HT-29 (cell line): ENCODE measurements around the gene VRTN. TPM values are rescaled to one million over a fixed set of nuclear protein-coding genes. Genes with fewer than 3 reads are reported as not detected.
"Not testable (repeated sequence)": the region's sequence is repeated elsewhere in the genome, so short reads cannot be mapped to it uniquely, and the experiment has no call there.

Experiments
- DNase-seq: peaks from one replicate; pipeline ENCODE4 v3.0.0-alpha.2; 2015; ENCODE audit warnings: low spot score
- total RNA-seq: library from RNA; depleted of rRNA; stranded (reverse); fragments of >200 nt; shearing (Covaris generic); gene quantifications from 2 replicates; pipeline ENCODE4 v1.2.3, GENCODE V29; 2014; rRNA removed

Gene VRTN
- 3.2 and 4.1 TPM in 2 replicates for total RNA-seq

GRCh38 chr14:74348241-74348734 is at the start of gene VRTN:
TSS of gene VRTN (plus strand) at chr14:74348471. CDS start at chr14:74356784, 8,313 bp downstream.
- no peak for DNase-seq

- DNase-seq: peak; percentile 34
These were observed 49.2 kb upstream of the VRTN start for GRCh38 chr14:74299061-74299545.

GRCh38 chr14:74301594-74302151 is 46.6 kb upstream of the VRTN start:
- DNase-seq: no peak

- peak; percentile 62 for DNase-seq
These were observed 46.1 kb upstream of the VRTN start for GRCh38 chr14:74302152-74302628.

- peak; percentile 93 for DNase-seq
These were observed 45.4 kb upstream of the VRTN start, which contains the start of gene ABCD4 for GRCh38 chr14:74302634-74303569. TSS of gene ABCD4 (minus strand) at chr14:74302934. CDS start at chr14:74302912, 22 bp downstream.

- no peak for DNase-seq
These were observed 39.6 kb upstream of the VRTN start for GRCh38 chr14:74308695-74309094.

- no peak for DNase-seq
These were observed 38.9 kb upstream of the VRTN start for GRCh38 chr14:74309125-74310022.

GRCh38 chr14:74312161-74312560 is 36.1 kb upstream of the VRTN start:
- no peak for DNase-seq

GRCh38 chr14:74313601-74314000 is 34.7 kb upstream of the VRTN start:
- DNase-seq: no peak

GRCh38 chr14:74314576-74314975 is 33.7 kb upstream of the VRTN start:
- no peak for DNase-seq

- DNase-seq: peak; percentile 46
These were observed 23.3 kb upstream of the VRTN start for GRCh38 chr14:74324931-74325361.

GRCh38 chr14:74325446-74325845 is 22.8 kb upstream of the VRTN start:
- DNase-seq: no peak

- DNase-seq: no peak
These were observed 21.7 kb upstream of the VRTN start for GRCh38 chr14:74326369-74327152.

GRCh38 chr14:74329950-74330552 is 18.2 kb upstream of the VRTN start:
- not testable (repeated sequence) for DNase-seq

- DNase-seq: no peak
These were observed 14.4 kb upstream of the VRTN start for GRCh38 chr14:74333909-74334308.

GRCh38 chr14:74346341-74346740 is 1.9 kb upstream of the VRTN start:
- peak; percentile 3 for DNase-seq

GRCh38 chr14:74347097-74347794 is 1.0 kb upstream of the VRTN start:
- no peak for DNase-seq

- no peak for DNase-seq
These were observed 523 bp upstream of the VRTN start for GRCh38 chr14:74347795-74348100.

- DNase-seq: no peak
These were observed 628 bp downstream of the VRTN start for GRCh38 chr14:74348735-74349463.
